SK-N-MC (cell line): ENCODE data around the gene H6PD.

ENCODE experiments used
- DNase-seq: peaks from one replicate; pipeline ENCODE4 v3.0.0-alpha.2; 2011; ENCODE audit warnings: low read depth, low spot score
- H3K27ac ChIP-seq: fragments of 200-600 bp; sonication (generic); 2 replicates; pipeline ENCODE4 v1.5.1; 2016; ENCODE audit warnings: mixed run types
- H3K36me3 ChIP-seq: fragments of 200-600 bp; sonication (generic); 2 replicates; pipeline ENCODE4 v1.6.1; 2017; ENCODE audit warnings: antibody characterized with exemption, low read length, mixed read lengths; ENCODE audit not compliant: insufficient read depth
- H3K4me3 ChIP-seq: fragments of 200-600 bp; sonication (generic); 2 replicates; pipeline ENCODE4 v1.5.1; 2016
- H3K9ac ChIP-seq: fragments of 200-600 bp; sonication (generic); 2 replicates; pipeline ENCODE4 v1.8.0; 2017; ENCODE audit warnings: mixed run types, mixed read lengths; ENCODE audit not compliant: insufficient read length
- H3K9me3 ChIP-seq: fragments of 200-600 bp; sonication (generic); 2 replicates; pipeline ENCODE4 v1.6.1; 2017; ENCODE audit warnings: low read depth, mild to moderate bottlenecking, antibody characterized with exemption, low read length, moderate library complexity, mixed read lengths
- EZH2 ChIP-seq: fragments of 200-600 bp; sonication (generic); IDR thresholded peaks from one replicate; pipeline ENCODE4 v1.6.1; 2017; ENCODE audit warnings: antibody characterized with exemption
- FOXP2 ChIP-seq: optimal IDR thresholded peaks from 2 replicates; pipeline ENCODE3; 2011; ENCODE audit warnings: mild to moderate bottlenecking, moderate library complexity; ENCODE audit not compliant: insufficient read depth; ENCODE audit errors: extremely low read length, control extremely low read depth
- POLR2AphosphoS5 ChIP-seq: IDR thresholded peaks from 2 replicates; pipeline ENCODE4 v1.6.1; 2012; ENCODE audit warnings: mild to moderate bottlenecking, low read depth, low read length, borderline replicate concordance

Gene H6PD

GRCh38 chr1:9281071-9281827, 46.7 kb downstream of the H6PD start:
- H3K4me3 ChIP-seq = no peak overlapping the region
- DNase-seq = no peak
- H3K36me3 ChIP-seq = no peaks in the 10 kb centered on the region
- H3K27ac ChIP-seq = no peak overlapping the region
- no peak overlapping the region for H3K9ac ChIP-seq
- no peaks in the 10 kb centered on the region for H3K9me3 ChIP-seq
- TF ChIP-seq EZH2 (no peak), POLR2AphosphoS5 (no peak), FOXP2 (no peak)

- H3K9me3 ChIP-seq = no peaks in the 10 kb centered on the region
- no peak overlapping the region for H3K4me3 ChIP-seq
- no peak overlapping the region for H3K27ac ChIP-seq
- no peaks in the 10 kb centered on the region for H3K36me3 ChIP-seq
- DNase-seq = no peak
- no peak overlapping the region for H3K9ac ChIP-seq
- TF ChIP-seq POLR2AphosphoS5 = no peak
- TF ChIP-seq EZH2 = no peak
- TF ChIP-seq FOXP2 = no peak
Measured at GRCh38 chr1:9281908-9282695, 47.5 kb downstream of the H6PD start.

- TF ChIP-seq EZH2 (no peak), POLR2AphosphoS5 (no peak), FOXP2 (no peak)
- Histone ChIP-seq H3K36me3 (no peaks in the 10 kb centered on the region), H3K4me3 (no peak overlapping the region), H3K9ac (no peak overlapping the region), H3K27ac (no peak overlapping the region), H3K9me3 (no peaks in the 10 kb centered on the region)
- no peak for DNase-seq
Measured at GRCh38 chr1:9282696-9282955, 48.1 kb downstream of the H6PD start.

- H3K27ac ChIP-seq = no peak overlapping the region
- no peak for TF ChIP-seq FOXP2
- TF ChIP-seq POLR2AphosphoS5 = no peak
- TF ChIP-seq EZH2 = no peak
- H3K36me3 ChIP-seq = no peaks in the 10 kb centered on the region
- 0 out of 2 replicates have a peak, but pooled peaks cover 5% of the 10 kb centered on the region for H3K9me3 ChIP-seq
- no peak overlapping the region for H3K4me3 ChIP-seq
- H3K9ac ChIP-seq = no peak overlapping the region
- DNase-seq = no peak
Measured at GRCh38 chr1:9284061-9284460, 49.5 kb downstream of the H6PD start.

- no peak for TF ChIP-seq EZH2
- no peak for DNase-seq
- no peak overlapping the region for H3K9ac ChIP-seq
- H3K4me3 ChIP-seq = no peak overlapping the region
- no peak overlapping the region for H3K27ac ChIP-seq
- 0 out of 2 replicates have a peak, but pooled peaks cover 5% of the 10 kb centered on the region for H3K9me3 ChIP-seq
- no peaks in the 10 kb centered on the region for H3K36me3 ChIP-seq
Measured at GRCh38 chr1:9286556-9286955, 52.0 kb downstream of the H6PD start.

- no peaks in the 10 kb centered on the region for H3K36me3 ChIP-seq
- H3K9ac ChIP-seq = no peak overlapping the region
- TF ChIP-seq FOXP2 (no peak), POLR2AphosphoS5 (no peak), EZH2 (no peak)
- peak; percentile 60 for DNase-seq
- H3K9me3 ChIP-seq = 0 out of 2 replicates have a peak, but pooled peaks cover 5% of the 10 kb centered on the region
- no peak overlapping the region for H3K27ac ChIP-seq
- H3K4me3 ChIP-seq = no peak overlapping the region
Measured at GRCh38 chr1:9289090-9289534, 54.5 kb downstream of the H6PD start.

- H3K27ac ChIP-seq = no peak overlapping the region
- 0 out of 2 replicates have a peak, but pooled peaks cover 5% of the 10 kb centered on the region for H3K9me3 ChIP-seq
- H3K9ac ChIP-seq = no peak overlapping the region
- no peaks in the 10 kb centered on the region for H3K36me3 ChIP-seq
- DNase-seq = no peak
- no peak for TF ChIP-seq EZH2
- TF ChIP-seq POLR2AphosphoS5 = no peak
- TF ChIP-seq FOXP2 = no peak
- H3K4me3 ChIP-seq = no peak overlapping the region
Measured at GRCh38 chr1:9289711-9290485, 55.3 kb downstream of the H6PD start.

GRCh38 chr1:9291914-9292360, 57.4 kb downstream of the H6PD start:
- no peak overlapping the region for H3K9ac ChIP-seq
- H3K27ac ChIP-seq = no peak overlapping the region
- peak overlapping the region; percentile 80 for H3K4me3 ChIP-seq
- TF ChIP-seq POLR2AphosphoS5 = no peak
- no peak for TF ChIP-seq EZH2
- no peak for TF ChIP-seq FOXP2
- 0 out of 2 replicates have a peak, but pooled peaks cover 5% of the 10 kb centered on the region for H3K9me3 ChIP-seq
- no peak for DNase-seq
- no peaks in the 10 kb centered on the region for H3K36me3 ChIP-seq
